HG03378 (cell line): ENCODE measurements around the gene SERPINI1.

Source experiments
- ATAC-seq: cut with Tn5 transposase; IDR thresholded peaks from one replicate; pipeline ENCODE4 v1.9.1; 2021; ENCODE audit warnings: mild to moderate bottlenecking, moderate library complexity; ENCODE audit not compliant: unreplicated experiment

Gene SERPINI1

DNA sequence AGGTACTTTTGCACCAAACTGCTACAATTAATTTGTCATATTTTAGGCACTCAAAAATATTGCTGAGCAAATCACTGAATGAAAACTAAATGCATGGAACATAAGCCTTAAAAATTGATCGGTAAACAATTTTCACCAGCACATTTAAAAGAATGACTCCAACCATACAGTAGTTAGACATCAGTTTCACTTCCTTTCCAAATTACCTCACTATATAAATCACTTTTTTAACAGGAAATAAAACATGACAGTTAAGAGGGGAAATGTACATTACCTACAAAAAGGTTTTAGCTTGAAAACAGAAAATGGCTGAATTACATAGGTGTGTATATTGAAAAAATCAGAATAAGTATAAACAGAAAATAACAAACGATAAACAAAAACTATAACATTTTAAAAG lies 108.4 kb downstream of the SERPINI1 start:
- peak; percentile 63 for ATAC-seq

DNA sequence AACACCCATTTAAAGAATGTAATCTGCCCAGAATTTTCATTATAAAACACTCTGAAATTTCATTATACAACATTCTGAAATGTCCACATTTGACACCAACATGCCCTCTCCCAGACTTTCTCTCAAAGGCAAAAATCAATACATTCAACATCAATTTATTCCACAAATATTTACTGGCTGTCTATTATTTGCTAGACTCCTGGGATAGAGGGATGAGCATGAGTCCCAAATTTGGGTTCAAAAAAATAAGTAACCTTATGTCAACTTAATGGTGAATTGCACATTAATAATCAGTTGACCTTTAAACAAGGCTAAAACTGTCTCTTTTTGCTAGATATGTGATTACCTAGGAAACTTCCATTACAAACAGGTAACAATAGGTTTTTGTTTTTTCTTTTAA lies 109.0 kb downstream of the SERPINI1 start:
- ATAC-seq: no peak

DNA sequence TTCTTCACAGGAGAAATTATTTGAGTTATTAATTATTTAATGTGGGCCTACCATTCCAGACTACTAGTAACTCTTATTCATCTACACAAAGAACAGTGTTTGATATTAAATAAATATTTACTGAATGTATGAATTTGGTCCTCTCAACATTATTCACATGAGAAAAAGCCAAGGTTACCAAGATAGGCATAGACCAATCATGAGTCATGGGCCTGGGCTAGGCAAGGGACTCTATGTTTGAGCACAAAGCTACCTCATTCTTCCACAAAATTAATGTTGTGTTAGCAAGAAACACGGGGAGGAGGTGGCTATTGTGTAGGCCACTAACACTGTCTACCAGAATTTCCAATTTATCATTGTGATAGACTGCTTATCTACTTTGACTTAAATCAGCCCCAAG lies 115.7 kb downstream of the SERPINI1 start:
- ATAC-seq: no peak

- no peak for ATAC-seq
Observed at GRCh38 chr3:167851749-167852148, 116.2 kb downstream of the SERPINI1 start.

DNA sequence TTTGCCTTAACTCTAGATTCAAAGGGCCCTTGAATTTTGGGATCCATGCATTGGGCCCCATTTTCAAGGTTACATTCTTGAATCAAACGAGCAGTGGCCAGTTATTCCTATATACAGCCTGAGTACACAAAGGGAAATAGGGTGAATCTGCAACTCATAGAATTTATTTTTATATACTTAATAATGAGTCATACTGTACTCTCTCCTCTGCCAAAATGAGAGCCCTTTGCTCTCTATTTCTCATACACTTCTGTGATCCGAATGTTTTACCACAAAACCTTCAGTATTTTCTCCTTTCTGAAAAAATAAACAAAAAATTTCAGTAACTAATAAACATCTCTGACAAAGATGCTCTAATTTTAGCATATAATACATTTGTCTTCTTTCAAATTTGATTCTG lies 116.7 kb downstream of the SERPINI1 start:
- no peak for ATAC-seq

GRCh38 chr3:167854063-167854462 lies 118.5 kb downstream of the SERPINI1 start:
- ATAC-seq: no peak

GRCh38 chr3:167854846-167855245 lies 119.3 kb downstream of the SERPINI1 start:
- no peak for ATAC-seq

DNA sequence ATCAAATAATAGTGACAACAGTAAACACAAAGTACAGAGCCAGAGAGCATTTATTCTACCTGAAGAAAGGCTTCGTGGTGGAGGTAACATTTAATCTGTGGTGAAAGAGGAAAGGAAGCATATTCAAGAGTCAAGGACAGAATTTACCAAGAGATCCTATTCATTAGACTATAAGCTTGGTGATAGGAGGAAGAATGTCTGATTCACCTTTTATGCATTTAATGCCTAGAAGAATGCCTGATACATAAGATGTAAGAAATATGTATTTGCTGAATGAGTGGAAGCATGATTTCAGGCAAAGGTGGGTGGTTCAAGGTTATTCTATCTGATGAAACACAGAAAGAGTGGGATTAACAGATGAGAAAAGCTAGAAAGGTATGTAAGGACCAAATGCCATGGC lies 119.8 kb downstream of the SERPINI1 start:
- ATAC-seq: no peak

DNA sequence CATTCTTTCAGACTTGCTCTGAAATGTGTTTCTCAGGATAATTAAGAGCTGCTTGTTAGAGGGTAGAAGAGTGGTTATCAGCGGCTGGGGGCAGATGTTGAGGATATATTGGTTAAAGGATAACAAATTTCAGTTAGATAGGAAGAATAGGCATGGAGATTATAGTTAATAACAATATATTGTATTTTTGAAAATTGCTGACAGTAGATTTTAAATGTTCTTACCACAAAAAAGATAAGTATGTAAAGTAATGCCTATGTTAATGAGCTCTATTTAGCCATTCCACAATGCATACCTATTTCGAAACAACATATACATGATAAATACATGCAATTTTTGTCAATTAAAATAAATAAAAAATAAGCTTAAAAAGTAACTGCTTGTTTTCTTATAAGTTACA lies 123.3 kb downstream of the SERPINI1 start:
- no peak for ATAC-seq

DNA sequence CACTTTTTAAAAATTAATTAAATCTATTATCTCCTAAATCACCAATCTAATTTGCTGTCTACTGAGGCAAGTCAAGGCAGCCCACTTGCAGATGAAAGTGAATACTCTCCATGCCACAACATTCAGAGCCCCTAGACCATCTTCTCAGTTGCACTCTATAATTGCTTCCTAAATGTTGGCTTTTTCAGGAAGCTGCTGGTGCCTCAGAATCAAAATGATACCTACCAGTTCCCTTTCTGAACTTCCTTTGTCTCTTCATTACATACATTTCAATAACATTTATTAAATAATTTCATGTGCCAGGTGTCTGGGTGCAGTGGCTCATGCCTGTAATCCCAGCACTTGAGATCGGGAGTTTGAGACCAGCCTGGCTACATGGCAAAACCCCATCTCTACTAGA lies 124.1 kb downstream of the SERPINI1 start:
- ATAC-seq: no peak

- ATAC-seq: no peak
Observed at GRCh38 chr3:167861649-167862048, 126.1 kb downstream of the SERPINI1 start.

DNA sequence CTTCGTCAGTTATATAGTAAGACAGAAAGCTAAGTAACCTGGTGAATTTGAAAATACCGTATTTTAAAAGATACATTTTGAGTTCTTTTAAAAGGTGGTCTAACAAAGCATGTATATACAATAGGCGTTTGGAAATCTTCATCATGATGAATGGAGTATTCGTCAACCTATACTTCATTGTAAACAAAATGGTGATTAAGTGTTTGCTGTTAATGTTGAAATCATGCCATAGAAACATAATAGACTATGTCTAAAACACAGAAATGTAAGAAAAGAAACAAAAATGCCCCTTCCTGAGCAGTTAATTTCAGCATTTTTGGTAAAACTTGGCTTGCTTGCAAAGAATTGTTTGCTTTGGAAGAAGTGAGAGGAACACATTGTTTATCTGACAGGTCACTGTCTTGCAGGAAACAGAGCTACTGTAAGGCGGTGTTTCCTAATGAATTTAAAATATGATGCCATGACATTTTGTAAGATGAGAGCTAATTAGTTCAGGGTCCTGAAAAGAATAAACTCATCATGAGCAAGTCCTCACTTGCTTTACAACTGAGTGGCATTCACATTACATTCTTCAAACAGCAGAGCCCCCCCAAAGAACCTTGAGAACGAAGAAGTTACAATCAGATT lies 126.7 kb downstream of the SERPINI1 start:
- no peak for ATAC-seq

DNA sequence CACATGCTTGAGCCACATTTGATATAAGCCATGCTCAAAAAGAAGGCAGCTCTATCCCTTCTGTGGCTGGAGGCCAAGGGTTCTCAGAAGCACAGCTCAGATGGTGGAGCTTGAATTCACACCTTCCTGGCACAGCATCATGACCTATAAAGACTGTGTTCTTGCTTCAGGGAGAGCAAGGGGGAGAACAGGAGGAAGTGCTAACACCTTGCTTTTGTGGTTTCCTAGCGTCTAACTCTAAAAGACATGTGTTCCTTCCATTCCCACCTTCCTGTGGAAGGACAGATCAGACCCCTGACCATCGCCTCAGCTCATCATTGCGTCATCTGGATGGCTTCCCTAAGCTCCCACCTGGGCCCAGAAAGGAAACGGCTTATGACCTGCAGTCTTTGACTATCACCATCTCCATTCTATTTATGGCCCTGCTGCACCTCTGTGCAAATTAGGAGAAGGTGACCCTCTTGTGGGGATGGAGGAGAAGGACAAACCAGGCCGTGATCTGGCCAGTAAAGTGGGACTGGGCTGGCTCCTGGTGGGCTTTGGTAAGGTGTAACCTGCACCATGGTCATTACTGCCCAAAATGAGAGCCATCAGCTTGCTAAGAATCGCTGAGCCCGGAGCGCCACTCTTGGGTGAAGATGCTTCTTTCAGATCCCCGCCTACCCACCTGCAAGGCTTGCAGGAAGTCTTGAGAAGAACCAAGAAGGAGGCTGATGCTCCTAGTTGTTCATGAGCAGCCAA lies 128.5 kb downstream of the SERPINI1 start:
- ATAC-seq: no peak

DNA sequence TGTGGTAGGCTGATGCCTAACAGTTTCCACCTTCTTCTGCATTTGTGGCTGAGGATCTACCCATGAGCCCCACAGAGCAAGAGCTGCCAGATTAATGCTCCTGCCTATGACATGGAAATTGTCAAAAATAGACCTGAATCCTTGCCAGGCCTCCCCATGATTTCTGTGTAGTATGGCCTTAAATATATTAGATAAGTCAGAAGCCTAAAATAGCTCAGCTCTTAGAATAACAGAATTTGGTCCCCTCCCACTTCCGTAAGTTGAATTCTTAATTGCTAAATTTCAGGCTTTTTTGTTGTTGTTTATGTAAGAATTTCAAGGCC lies 129.0 kb downstream of the SERPINI1 start:
- no peak for ATAC-seq

- no peak for ATAC-seq
Observed at GRCh38 chr3:167866331-167866730, 130.8 kb downstream of the SERPINI1 start.

DNA sequence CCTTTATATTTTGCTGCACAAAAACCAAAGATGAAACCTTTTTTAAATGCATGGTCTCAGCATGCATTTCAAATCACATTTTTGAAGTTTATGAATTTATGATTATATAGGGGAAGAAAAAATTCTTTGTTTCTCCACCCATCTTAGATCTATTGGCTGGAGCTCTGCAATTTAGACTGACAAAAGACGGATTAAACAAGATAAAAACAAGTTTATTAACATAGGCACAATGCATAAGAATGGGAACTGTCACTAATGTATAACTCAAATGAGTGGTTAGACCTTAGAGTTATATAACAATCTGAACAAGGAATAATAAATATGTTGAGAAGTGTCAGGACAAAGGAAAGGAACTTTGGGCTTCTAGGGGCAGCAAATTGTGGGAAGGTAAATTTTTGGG lies 132.5 kb downstream of the SERPINI1 start:
- no peak for ATAC-seq

DNA sequence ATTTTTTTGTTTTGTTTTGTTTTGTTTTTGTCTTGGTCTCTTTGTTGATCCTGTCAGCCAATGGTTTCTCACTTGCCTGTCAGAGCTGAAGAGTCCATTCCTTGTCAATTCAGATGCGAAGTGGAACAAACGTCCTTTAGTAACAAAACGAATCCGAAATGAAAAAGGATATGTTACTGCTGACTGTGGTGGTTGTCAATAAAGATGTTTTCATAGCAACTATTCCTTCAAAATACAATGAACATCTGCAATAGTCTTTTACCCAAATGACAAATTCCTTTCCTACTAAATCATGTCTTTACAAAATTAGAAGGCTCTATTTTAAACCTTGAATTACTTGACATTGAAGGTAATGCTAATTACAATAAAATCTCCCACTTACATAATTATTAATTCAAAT lies 134.7 kb downstream of the SERPINI1 start:
- no peak for ATAC-seq

- ATAC-seq: no peak
Observed at GRCh38 chr3:167870759-167871158, 135.2 kb downstream of the SERPINI1 start.

GRCh38 chr3:167872032-167872431 lies 136.5 kb downstream of the SERPINI1 start:
- no peak for ATAC-seq

DNA sequence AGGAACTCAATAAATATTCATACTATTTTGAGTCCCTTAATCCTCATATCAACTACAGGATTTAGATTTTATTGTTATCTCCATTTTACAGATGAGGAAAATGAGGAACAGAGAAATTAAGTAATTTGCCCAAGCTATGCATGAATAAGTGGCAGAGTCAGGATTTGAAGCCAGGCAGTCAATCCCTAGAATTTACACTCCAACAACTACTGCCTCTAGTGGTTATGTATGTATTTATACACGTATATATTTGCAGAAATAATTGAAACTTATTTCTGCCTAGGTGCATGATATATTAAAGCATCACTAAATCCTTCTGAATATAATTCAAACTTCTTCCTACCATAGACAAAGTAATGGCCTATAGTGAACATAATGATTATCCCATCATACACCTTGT lies 137.4 kb downstream of the SERPINI1 start:
- ATAC-seq: peak; percentile 45

DNA sequence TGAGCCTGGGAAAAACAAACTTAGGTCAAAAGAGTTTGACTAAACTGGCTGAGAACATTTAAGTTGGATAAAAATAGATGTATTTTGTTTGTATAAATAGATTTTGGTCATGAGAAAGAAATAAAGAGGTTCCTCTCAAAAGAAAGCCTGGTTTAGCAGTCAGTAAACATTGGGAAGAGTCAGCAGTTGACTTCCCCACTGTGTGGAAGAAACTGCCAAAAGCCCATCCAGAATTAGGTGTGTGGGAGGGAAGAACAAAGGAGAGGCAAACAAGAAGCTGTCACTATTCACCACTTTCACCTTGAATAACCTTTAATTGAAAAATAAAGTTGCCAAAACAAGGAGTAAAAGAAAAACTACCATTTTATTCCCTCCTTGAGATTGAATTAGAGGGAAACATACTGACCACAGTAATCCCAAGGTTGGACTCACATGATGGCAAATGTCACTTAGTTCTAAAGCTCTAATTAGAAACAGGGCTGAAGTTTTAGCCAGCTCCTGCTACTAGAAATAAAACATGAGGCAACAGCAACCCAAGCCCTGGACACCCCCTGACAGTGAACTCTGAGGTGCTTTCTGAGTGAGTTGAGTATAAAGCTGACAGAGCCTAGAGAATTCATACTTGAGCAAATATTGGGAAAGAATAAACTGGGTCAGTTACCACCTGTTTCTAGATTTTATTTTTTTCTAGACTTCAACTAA lies 139.3 kb downstream of the SERPINI1 start:
- ATAC-seq: no peak
